Measurements from ENCODE around the gene SYT8.

GRCh38 chr11:1807264-1807995, 27.4 kb upstream of the SYT8 start:
- TF ChIP-seq, protein P1, sequence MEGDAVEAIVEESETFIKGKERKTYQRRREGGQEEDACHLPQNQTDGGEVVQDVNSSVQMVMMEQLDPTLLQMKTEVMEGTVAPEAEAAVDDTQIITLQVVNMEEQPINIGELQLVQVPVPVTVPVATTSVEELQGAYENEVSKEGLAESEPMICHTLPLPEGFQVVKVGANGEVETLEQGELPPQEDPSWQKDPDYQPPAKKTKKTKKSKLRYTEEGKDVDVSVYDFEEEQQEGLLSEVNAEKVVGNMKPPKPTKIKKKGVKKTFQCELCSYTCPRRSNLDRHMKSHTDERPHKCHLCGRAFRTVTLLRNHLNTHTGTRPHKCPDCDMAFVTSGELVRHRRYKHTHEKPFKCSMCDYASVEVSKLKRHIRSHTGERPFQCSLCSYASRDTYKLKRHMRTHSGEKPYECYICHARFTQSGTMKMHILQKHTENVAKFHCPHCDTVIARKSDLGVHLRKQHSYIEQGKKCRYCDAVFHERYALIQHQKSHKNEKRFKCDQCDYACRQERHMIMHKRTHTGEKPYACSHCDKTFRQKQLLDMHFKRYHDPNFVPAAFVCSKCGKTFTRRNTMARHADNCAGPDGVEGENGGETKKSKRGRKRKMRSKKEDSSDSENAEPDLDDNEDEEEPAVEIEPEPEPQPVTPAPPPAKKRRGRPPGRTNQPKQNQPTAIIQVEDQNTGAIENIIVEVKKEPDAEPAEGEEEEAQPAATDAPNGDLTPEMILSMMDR (IDR thresholded peaks at IDR 0.05; ENCODE audit: insufficient read depth, low read length) = no peak
- TF ChIP-seq POLR2AphosphoS5 (IDR thresholded peaks at IDR 0.05; ENCODE audit: low read depth) (no peak), REST (IDR thresholded peaks at IDR 0.05; ENCODE audit: insufficient replicate concordance, low read depth) (no peak), GABPA (IDR thresholded peaks at IDR 0.05; ENCODE audit: low read depth) (no peak)

Measured in HL-60 (cell line).